Measurements from ENCODE around the gene TTC21A.

TTC21A gene

DNA sequence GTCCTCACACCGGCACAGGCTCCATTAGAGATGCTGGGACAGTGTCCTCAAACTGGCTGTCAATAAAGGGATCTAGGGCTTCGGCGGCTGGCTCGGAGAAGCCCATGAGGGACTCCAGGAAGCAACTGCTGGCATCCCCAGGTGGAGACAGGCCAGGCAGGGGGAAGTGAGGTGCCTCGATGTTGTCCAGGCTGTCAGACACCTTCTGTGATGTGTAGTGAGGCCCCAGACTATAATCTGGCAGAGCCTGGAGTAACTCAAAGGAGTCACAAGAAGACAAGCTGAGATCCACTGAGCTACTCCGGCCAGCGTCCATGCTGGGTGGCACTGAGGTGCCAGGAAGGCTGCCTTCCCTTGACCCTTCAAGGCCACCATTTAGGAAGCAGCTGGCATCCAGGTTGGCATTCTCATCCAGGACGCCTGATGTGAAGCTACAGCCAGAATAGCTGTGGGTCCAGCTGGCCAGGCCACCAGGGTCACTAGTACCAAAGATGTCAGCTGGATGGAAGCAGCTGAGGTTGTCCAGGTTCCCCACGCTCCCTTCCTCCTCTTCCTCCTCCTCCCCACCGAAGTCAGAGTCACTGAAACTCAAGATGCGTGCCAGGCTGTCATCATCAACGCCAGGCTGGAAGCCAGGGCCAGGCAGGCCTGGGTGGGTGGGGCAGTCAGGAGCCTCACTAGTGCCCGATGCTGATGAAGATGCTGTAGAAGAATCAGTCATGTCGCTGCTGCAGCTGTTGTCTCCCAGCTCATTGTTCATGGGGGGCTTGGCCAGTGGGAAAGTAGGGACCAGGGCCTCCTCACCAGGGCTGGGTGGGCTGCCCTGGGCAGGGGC, 35.8 kb downstream of the TTC21A start:
- no peak for TF ChIP-seq ZNF565 (CRISPR knock-in tag; conservative IDR thresholded peaks at IDR 0.05; ENCODE audit: low read depth)
- TF ChIP-seq, protein P1, sequence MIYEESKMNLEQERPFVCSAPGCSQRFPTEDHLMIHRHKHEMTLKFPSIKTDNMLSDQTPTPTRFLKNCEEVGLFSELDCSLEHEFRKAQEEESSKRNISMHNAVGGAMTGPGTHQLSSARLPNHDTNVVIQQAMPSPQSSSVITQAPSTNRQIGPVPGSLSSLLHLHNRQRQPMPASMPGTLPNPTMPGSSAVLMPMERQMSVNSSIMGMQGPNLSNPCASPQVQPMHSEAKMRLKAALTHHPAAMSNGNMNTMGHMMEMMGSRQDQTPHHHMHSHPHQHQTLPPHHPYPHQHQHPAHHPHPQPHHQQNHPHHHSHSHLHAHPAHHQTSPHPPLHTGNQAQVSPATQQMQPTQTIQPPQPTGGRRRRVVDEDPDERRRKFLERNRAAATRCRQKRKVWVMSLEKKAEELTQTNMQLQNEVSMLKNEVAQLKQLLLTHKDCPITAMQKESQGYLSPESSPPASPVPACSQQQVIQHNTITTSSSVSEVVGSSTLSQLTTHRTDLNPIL (CRISPR knock-in tag; IDR thresholded peaks at IDR 0.05; ENCODE audit: low read depth) = no peak
- no peak for TF ChIP-seq ESRRG (CRISPR knock-in tag; IDR thresholded peaks at IDR 0.05)
- TF ChIP-seq, protein P2, sequence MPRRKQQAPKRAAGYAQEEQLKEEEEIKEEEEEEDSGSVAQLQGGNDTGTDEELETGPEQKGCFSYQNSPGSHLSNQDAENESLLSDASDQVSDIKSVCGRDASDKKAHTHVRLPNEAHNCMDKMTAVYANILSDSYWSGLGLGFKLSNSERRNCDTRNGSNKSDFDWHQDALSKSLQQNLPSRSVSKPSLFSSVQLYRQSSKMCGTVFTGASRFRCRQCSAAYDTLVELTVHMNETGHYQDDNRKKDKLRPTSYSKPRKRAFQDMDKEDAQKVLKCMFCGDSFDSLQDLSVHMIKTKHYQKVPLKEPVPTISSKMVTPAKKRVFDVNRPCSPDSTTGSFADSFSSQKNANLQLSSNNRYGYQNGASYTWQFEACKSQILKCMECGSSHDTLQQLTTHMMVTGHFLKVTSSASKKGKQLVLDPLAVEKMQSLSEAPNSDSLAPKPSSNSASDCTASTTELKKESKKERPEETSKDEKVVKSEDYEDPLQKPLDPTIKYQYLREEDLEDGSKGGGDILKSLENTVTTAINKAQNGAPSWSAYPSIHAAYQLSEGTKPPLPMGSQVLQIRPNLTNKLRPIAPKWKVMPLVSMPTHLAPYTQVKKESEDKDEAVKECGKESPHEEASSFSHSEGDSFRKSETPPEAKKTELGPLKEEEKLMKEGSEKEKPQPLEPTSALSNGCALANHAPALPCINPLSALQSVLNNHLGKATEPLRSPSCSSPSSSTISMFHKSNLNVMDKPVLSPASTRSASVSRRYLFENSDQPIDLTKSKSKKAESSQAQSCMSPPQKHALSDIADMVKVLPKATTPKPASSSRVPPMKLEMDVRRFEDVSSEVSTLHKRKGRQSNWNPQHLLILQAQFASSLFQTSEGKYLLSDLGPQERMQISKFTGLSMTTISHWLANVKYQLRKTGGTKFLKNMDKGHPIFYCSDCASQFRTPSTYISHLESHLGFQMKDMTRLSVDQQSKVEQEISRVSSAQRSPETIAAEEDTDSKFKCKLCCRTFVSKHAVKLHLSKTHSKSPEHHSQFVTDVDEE (CRISPR knock-in tag; IDR thresholded peaks at IDR 0.05) = no peak
- TF ChIP-seq ISL1 (CRISPR knock-in tag; IDR thresholded peaks at IDR 0.05) = no peak
- no peak for TF ChIP-seq BACH2 (CRISPR knock-in tag; IDR thresholded peaks at IDR 0.05; ENCODE audit: borderline replicate concordance)
- TF ChIP-seq GLIS3 (CRISPR knock-in tag; IDR thresholded peaks at IDR 0.05) = no peak
- TF ChIP-seq SNAI2 (CRISPR knock-in tag; IDR thresholded peaks at IDR 0.05) = no peak
- TF ChIP-seq RARB (CRISPR knock-in tag; IDR thresholded peaks at IDR 0.05) = no peak
- no peak for TF ChIP-seq CSDC2 (CRISPR knock-in tag; IDR thresholded peaks at IDR 0.05)
- TF ChIP-seq PPARA (CRISPR knock-in tag; IDR thresholded peaks at IDR 0.05; ENCODE audit: borderline replicate concordance) = no peak
- TF ChIP-seq ZFP3 (CRISPR knock-in tag; IDR thresholded peaks at IDR 0.05) = no peak
- TF ChIP-seq TCF4 (CRISPR knock-in tag; IDR thresholded peaks at IDR 0.05; ENCODE audit: borderline replicate concordance) = no peak
- no peak for ATAC-seq

GRCh38 chr3:39144095-39144747, 36.7 kb downstream of the TTC21A start:
- no peak for TF ChIP-seq SNAI2 (CRISPR knock-in tag; IDR thresholded peaks at IDR 0.05)
- no peak for ATAC-seq

- no peak for ATAC-seq
- TF ChIP-seq ZFP3 (CRISPR knock-in tag; IDR thresholded peaks at IDR 0.05) = no peak
These were observed 37.4 kb downstream of the TTC21A start for GRCh38 chr3:39144748-39145380.

DNA sequence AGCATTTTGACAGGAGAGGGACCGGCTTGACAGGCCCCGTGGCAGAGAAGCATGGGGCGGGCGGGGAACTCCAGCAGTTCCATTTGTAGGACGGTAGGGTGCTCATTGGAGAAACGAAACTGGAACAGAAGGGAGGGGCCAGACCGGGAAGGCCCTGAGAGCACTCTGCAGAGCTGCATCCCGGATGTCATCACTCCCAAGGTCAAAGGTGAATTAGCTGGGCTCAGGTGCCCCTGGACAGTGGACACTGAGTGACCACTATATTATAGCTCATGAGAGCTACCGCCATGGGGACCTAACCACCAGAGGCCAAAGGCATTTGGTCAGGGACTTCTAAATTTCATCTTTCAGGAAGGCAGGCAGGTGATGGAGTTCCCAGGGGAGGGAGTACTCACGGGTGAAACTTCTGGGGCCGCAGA, 38.6 kb downstream of the TTC21A start:
- no peak for ATAC-seq
- no peak for TF ChIP-seq SNAI2 (CRISPR knock-in tag; IDR thresholded peaks at IDR 0.05)
- no peak for TF ChIP-seq CSDC2 (CRISPR knock-in tag; IDR thresholded peaks at IDR 0.05)
- TF ChIP-seq BACH2 (CRISPR knock-in tag; IDR thresholded peaks at IDR 0.05; ENCODE audit: borderline replicate concordance) = no peak
- TF ChIP-seq PPARA (CRISPR knock-in tag; IDR thresholded peaks at IDR 0.05; ENCODE audit: borderline replicate concordance) = no peak

DNA sequence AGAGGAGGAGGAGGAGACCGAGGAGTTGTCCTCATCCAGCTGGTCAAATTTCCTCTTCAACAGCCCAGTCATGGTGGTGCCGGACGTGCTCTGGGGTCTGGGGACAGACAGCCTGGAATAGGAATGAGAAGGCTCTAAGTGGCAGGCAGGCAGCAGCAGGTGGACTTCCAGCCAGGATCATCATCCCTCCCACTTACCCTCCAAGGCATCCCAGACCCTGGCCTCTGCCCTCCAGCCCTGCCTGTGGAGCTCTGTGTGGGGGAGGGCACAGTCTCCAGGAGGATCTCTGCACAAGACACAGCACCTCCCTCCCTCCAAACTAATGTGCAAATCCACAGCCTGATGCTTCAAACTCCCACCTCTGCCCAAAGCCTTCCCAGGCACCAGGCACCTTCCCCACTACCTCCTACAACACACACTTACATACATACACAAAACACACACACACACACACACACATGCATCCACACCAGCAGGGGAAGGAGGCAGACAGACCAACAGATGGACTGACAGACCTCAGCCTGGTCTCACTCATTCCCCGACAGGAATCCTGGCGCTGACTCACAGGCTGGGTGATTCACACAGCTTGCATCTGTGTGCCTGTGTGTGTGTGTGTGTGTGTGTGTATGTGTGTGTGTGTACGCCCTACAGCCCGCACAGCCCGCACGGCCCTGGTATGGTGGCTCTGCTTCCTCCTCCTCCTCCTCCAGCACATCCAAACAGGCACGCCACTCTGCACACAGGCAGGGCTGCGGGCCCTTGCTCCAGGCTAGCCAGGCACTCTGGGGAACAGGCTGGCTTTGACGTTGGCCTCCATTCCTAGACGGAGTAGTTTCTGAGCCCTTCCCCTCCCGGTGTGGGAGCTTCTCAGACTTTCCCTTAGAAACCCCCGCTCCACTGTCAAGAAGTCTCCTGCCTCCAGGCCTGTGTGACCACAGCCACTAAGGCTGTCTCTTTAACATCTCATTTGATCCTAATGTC, 39.4 kb downstream of the TTC21A start:
- peak; percentile 60 for ATAC-seq
- TF ChIP-seq, protein P1 (CRISPR knock-in tag; IDR thresholded peaks at IDR 0.05; ENCODE audit: low read depth) = no peak
- TF ChIP-seq, protein P3, sequence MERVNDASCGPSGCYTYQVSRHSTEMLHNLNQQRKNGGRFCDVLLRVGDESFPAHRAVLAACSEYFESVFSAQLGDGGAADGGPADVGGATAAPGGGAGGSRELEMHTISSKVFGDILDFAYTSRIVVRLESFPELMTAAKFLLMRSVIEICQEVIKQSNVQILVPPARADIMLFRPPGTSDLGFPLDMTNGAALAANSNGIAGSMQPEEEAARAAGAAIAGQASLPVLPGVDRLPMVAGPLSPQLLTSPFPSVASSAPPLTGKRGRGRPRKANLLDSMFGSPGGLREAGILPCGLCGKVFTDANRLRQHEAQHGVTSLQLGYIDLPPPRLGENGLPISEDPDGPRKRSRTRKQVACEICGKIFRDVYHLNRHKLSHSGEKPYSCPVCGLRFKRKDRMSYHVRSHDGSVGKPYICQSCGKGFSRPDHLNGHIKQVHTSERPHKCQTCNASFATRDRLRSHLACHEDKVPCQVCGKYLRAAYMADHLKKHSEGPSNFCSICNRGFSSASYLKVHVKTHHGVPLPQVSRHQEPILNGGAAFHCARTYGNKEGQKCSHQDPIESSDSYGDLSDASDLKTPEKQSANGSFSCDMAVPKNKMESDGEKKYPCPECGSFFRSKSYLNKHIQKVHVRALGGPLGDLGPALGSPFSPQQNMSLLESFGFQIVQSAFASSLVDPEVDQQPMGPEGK (CRISPR knock-in tag; IDR thresholded peaks at IDR 0.05; ENCODE audit: borderline replicate concordance) = peak; percentile 38; the same call in 1 of the 2 replicates
- TF ChIP-seq BACH2 (CRISPR knock-in tag; IDR thresholded peaks at IDR 0.05; ENCODE audit: borderline replicate concordance) (no peak), ZC3H10 (CRISPR knock-in tag; IDR thresholded peaks at IDR 0.05) (no peak), POU6F1 (CRISPR knock-in tag; IDR thresholded peaks at IDR 0.05; ENCODE audit: borderline replicate concordance, low read depth) (0 out of 2 replicates have a peak, but pooled peaks have one; percentile 72), GLIS3 (CRISPR knock-in tag; IDR thresholded peaks at IDR 0.05) (0 out of 2 replicates have a peak, but pooled peaks have one; percentile 19), TOX (CRISPR knock-in tag; IDR thresholded peaks at IDR 0.05; ENCODE audit: borderline replicate concordance) (no peak), ZFP30 (CRISPR knock-in tag; IDR thresholded peaks at IDR 0.05) (no peak), ZFP3 (CRISPR knock-in tag; IDR thresholded peaks at IDR 0.05) (peak; percentile 69)

Data from SK-N-SH treated with all-trans-retinoic acid at 6 μM for 48 hours (cell line).